Subcutaneous abdominal adipose tissue (tissue), 5 donors: Measurements from ENCODE around the gene PAOX.
"Not testable (repeated sequence)": the region's sequence is repeated elsewhere in the genome, so short reads cannot be mapped to it uniquely, and the experiment has no call there.

Experiments
- H3K27ac ChIP-seq: one replicate; pipeline ENCODE4 v1.7.0; 2013; ENCODE audit warnings: low read depth, mild to moderate bottlenecking, inconsistent platforms, low read length, moderate library complexity
- H3K27me3 ChIP-seq, 5 donors: one replicate each; pipeline ENCODE4 v1.7.0; 2013; ENCODE audit warnings: low read length in 5 of 5, inconsistent platforms in 1 of 5; ENCODE audit not compliant: control insufficient read depth in 5 of 5, insufficient read depth in 4 of 5
- H3K36me3 ChIP-seq, 5 donors: one replicate each; pipeline ENCODE4 v1.7.0; 2013; ENCODE audit warnings: low read length in 5 of 5; ENCODE audit not compliant: control insufficient read depth in 5 of 5, insufficient read depth in 5 of 5
- H3K4me1 ChIP-seq, 5 donors: one replicate each; pipeline ENCODE4 v1.7.0; 2013; ENCODE audit warnings: low read length in 5 of 5, mild to moderate bottlenecking in 3 of 5, moderate library complexity in 1 of 5; ENCODE audit not compliant: control insufficient read depth in 5 of 5, insufficient read depth in 5 of 5
- H3K4me3 ChIP-seq, 5 donors: one replicate each; pipeline ENCODE4 v1.7.0; 2013; ENCODE audit warnings: low read length in 5 of 5, low read depth in 1 of 5
- H3K9ac ChIP-seq, 5 donors: one replicate each; pipeline ENCODE4 v1.7.0; 2013; ENCODE audit warnings: low read length in 5 of 5, mild to moderate bottlenecking in 4 of 5, moderate library complexity in 3 of 5
- H3K9me3 ChIP-seq, 5 donors: one replicate each; pipeline ENCODE4 v1.7.0; 2013; ENCODE audit warnings: low read length in 5 of 5; ENCODE audit not compliant: control insufficient read depth in 5 of 5
- donor health status: healthy.
- donor health status: healthy.
- donor health status: healthy.
- donor health status: healthy.
- donor health status: healthy.

Gene PAOX

GRCh38 chr10:133419211-133419950 lies 40.3 kb downstream of the PAOX start:
- Histone ChIP-seq H3K36me3 (peaks cover 0 to 44% (median 28%) of the 10 kb centered on the region in 5 donors), H3K27ac (no peak overlapping the region), H3K27me3 (peaks cover 0 to 12% (median 11%) of the 10 kb centered on the region in 5 donors), H3K4me3 (no peak overlapping the region), H3K4me1 (peaks cover 0 to 10% (median 7%) of the 10 kb centered on the region in 5 donors), H3K9me3 (no peaks in the 10 kb centered on the region), H3K9ac (no peak overlapping the region)

GRCh38 chr10:133420028-133420427 lies 41.0 kb downstream of the PAOX start:
- H3K27ac ChIP-seq, result no peak overlapping the region

GRCh38 chr10:133420579-133420978 lies 41.5 kb downstream of the PAOX start:
- Histone ChIP-seq H3K4me3 (no peak overlapping the region), H3K27ac (no peak overlapping the region), H3K36me3 (peaks cover 0 to 37% (median 27%) of the 10 kb centered on the region in 5 donors), H3K4me1 (peaks cover 0 to 10% (median 7%) of the 10 kb centered on the region in 5 donors), H3K27me3 (peaks cover 0 to 12% (median 11%) of the 10 kb centered on the region in 5 donors), H3K9ac (no peak overlapping the region), H3K9me3 (no peaks in the 10 kb centered on the region)

More at GRCh38 chr10:133420028-133420427, 41.0 kb downstream of the PAOX start:
- Histone ChIP-seq H3K27me3 (peaks cover 0 to 12% (median 11%) of the 10 kb centered on the region in 5 donors), H3K4me1 (peaks cover 0 to 10% (median 7%) of the 10 kb centered on the region in 5 donors), H3K9ac (no peak overlapping the region), H3K4me3 (no peak overlapping the region), H3K9me3 (no peaks in the 10 kb centered on the region), H3K36me3 (peaks cover 0 to 43% (median 28%) of the 10 kb centered on the region in 5 donors)

- H3K36me3 ChIP-seq, result peaks cover 0 to 33% (median 27%) of the 10 kb centered on the region in 5 donors
- H3K27me3 ChIP-seq, result peaks cover 0 to 12% (median 11%) of the 10 kb centered on the region in 5 donors
- no peak overlapping the region for H3K27ac ChIP-seq
- no peak overlapping the region for H3K4me3 ChIP-seq
- peaks cover 0 to 10% (median 7%) of the 10 kb centered on the region in 5 donors for H3K4me1 ChIP-seq
- H3K9ac ChIP-seq, result no peak overlapping the region
- no peaks in the 10 kb centered on the region for H3K9me3 ChIP-seq
These were observed 42.5 kb downstream of the PAOX start for GRCh38 chr10:133421336-133422222.

- Histone ChIP-seq H3K27ac (no peak overlapping the region), H3K36me3 (peaks cover 0 to 33% (median 27%) of the 10 kb centered on the region in 5 donors), H3K9me3 (no peaks in the 10 kb centered on the region), H3K27me3 (peaks cover 0 to 12% (median 11%) of the 10 kb centered on the region in 5 donors), H3K9ac (no peak overlapping the region), H3K4me1 (peaks cover 0 to 10% (median 7%) of the 10 kb centered on the region in 5 donors), H3K4me3 (no peak overlapping the region)
These were observed 43.3 kb downstream of the PAOX start for GRCh38 chr10:133422223-133422806.

- Histone ChIP-seq H3K27me3 (peaks cover 0 to 12% (median 11%) of the 10 kb centered on the region in 5 donors), H3K4me1 (peaks cover 0 to 10% (median 7%) of the 10 kb centered on the region in 5 donors), H3K27ac (no peak overlapping the region), H3K4me3 (no peak overlapping the region), H3K9me3 (no peaks in the 10 kb centered on the region), H3K9ac (no peak overlapping the region), H3K36me3 (peaks cover 0 to 33% (median 27%) of the 10 kb centered on the region in 5 donors)
These were observed 44.0 kb downstream of the PAOX start for GRCh38 chr10:133422807-133423771.

- peaks cover 0 to 24% (median 21%) of the 10 kb centered on the region in 5 donors for H3K36me3 ChIP-seq
- H3K9ac ChIP-seq, H3K4me3 ChIP-seq: not testable (repeated sequence)
These were observed 45.0 kb downstream of the PAOX start for GRCh38 chr10:133424102-133424501.

GRCh38 chr10:133424601-133425000 lies 45.5 kb downstream of the PAOX start, which contains the start of gene SPRN:
TSS of gene SPRN (minus strand) at chr10:133424625. CDS start at chr10:133423681, 944 bp downstream.
- not testable (repeated sequence) for H3K4me3 ChIP-seq, H3K9me3 ChIP-seq, H3K9ac ChIP-seq, H3K27ac ChIP-seq
- peaks cover 0 to 19% (median 16%) of the 10 kb centered on the region in 5 donors for H3K36me3 ChIP-seq
- peaks cover 0 to 10% (median 7%) of the 10 kb centered on the region in 5 donors for H3K4me1 ChIP-seq
- peaks cover 0 to 12% (median 11%) of the 10 kb centered on the region in 5 donors for H3K27me3 ChIP-seq

More at GRCh38 chr10:133424102-133424501, 45.0 kb downstream of the PAOX start:
- not testable (repeated sequence) for H3K9me3 ChIP-seq, H3K27ac ChIP-seq
- Histone ChIP-seq H3K27me3 (peaks cover 0 to 12% (median 11%) of the 10 kb centered on the region in 5 donors), H3K4me1 (peaks cover 0 to 10% (median 7%) of the 10 kb centered on the region in 5 donors)

GRCh38 chr10:133429571-133429970 lies 50.5 kb downstream of the PAOX start:
- H3K4me3 ChIP-seq, H3K27me3 ChIP-seq, H3K9ac ChIP-seq, H3K27ac ChIP-seq, H3K4me1 ChIP-seq, H3K36me3 ChIP-seq: not testable (repeated sequence)
- peaks cover 0 to 10% (median 7%) of the 10 kb centered on the region in 5 donors for H3K9me3 ChIP-seq
